ENCODE results near the gene KCNH8.

KCNH8 gene

GRCh38 chr3:19522305-19522704, 374.0 kb downstream of the KCNH8 start:
- Mint-ChIP-seq H3K4me3 (no peak overlapping the region), H3K4me1 (ENCODE audit: low read depth in 2 of 2) (no peaks in the 10 kb centered on the region), H3K36me3 (ENCODE audit: insufficient read depth) (no peaks in the 10 kb centered on the region), H3K9me3 (peaks cover 0 to 2% of the 10 kb centered on the region in 2 donors), H3K27me3 (no peaks in the 10 kb centered on the region), H3K27ac (no peak overlapping the region)
- DNase-seq (no peak), ATAC-seq (replicated peaks) (no peak)

GRCh38 chr3:19526071-19526470, 377.8 kb downstream of the KCNH8 start:
- Mint-ChIP-seq H3K27me3 (no peaks in the 10 kb centered on the region), H3K4me3 (no peak overlapping the region), H3K36me3 (ENCODE audit: insufficient read depth) (no peaks in the 10 kb centered on the region), H3K9me3 (peaks cover 5 to 7% of the 10 kb centered on the region in 2 donors), H3K27ac (no peak overlapping the region), H3K4me1 (ENCODE audit: low read depth in 2 of 2) (no peaks in the 10 kb centered on the region)
- no peak for DNase-seq
- no peak for ATAC-seq (replicated peaks)

- Mint-ChIP-seq H3K4me3 (no peak overlapping the region), H3K27me3 (no peaks in the 10 kb centered on the region), H3K9me3 (peaks cover 5 to 7% of the 10 kb centered on the region in 2 donors), H3K27ac (no peak overlapping the region), H3K4me1 (ENCODE audit: low read depth in 2 of 2) (no peaks in the 10 kb centered on the region), H3K36me3 (ENCODE audit: insufficient read depth) (no peaks in the 10 kb centered on the region)
- no peak for DNase-seq
- no peak for ATAC-seq (replicated peaks)
These were observed 379.4 kb downstream of the KCNH8 start for GRCh38 chr3:19527746-19528145.

GRCh38 chr3:19531426-19531825, 383.1 kb downstream of the KCNH8 start:
- H3K36me3 Mint-ChIP-seq (ENCODE audit: insufficient read depth) = no peaks in the 10 kb centered on the region
- peaks cover 7 to 8% of the 10 kb centered on the region in 2 donors for H3K9me3 Mint-ChIP-seq
- no peak for ATAC-seq (replicated peaks)
- no peaks in the 10 kb centered on the region for H3K27me3 Mint-ChIP-seq
- no peak overlapping the region for H3K27ac Mint-ChIP-seq
- no peaks in the 10 kb centered on the region for H3K4me1 Mint-ChIP-seq (ENCODE audit: low read depth in 2 of 2)
- no peak for DNase-seq
- no peak overlapping the region for H3K4me3 Mint-ChIP-seq

- no peak for ATAC-seq (replicated peaks)
- H3K4me3 Mint-ChIP-seq = no peak overlapping the region
- no peaks in the 10 kb centered on the region for H3K36me3 Mint-ChIP-seq (ENCODE audit: insufficient read depth)
- no peaks in the 10 kb centered on the region for H3K4me1 Mint-ChIP-seq (ENCODE audit: low read depth in 2 of 2)
- no peak overlapping the region for H3K27ac Mint-ChIP-seq
- peaks cover 2 to 13% of the 10 kb centered on the region in 2 donors for H3K9me3 Mint-ChIP-seq
- no peak for DNase-seq
- no peaks in the 10 kb centered on the region for H3K27me3 Mint-ChIP-seq
These were observed 391.4 kb downstream of the KCNH8 start for GRCh38 chr3:19539518-19540392.

GRCh38 chr3:19540464-19540863, 392.2 kb downstream of the KCNH8 start:
- Mint-ChIP-seq H3K4me1 (ENCODE audit: low read depth in 2 of 2) (no peaks in the 10 kb centered on the region), H3K9me3 (peaks cover 2 to 13% of the 10 kb centered on the region in 2 donors), H3K27me3 (no peaks in the 10 kb centered on the region), H3K4me3 (no peak overlapping the region), H3K27ac (no peak overlapping the region), H3K36me3 (ENCODE audit: insufficient read depth) (no peaks in the 10 kb centered on the region)
- ATAC-seq (replicated peaks) = no peak
- DNase-seq = no peak

- Mint-ChIP-seq H3K27me3 (no peaks in the 10 kb centered on the region), H3K4me3 (no peak overlapping the region), H3K27ac (no peak overlapping the region), H3K9me3 (peaks cover 4 to 13% of the 10 kb centered on the region in 2 donors), H3K36me3 (ENCODE audit: insufficient read depth) (no peaks in the 10 kb centered on the region), H3K4me1 (ENCODE audit: low read depth in 2 of 2) (no peaks in the 10 kb centered on the region)
- DNase-seq = no peak
- no peak for ATAC-seq (replicated peaks)
These were observed 393.0 kb downstream of the KCNH8 start for GRCh38 chr3:19541284-19541683.

GRCh38 chr3:19543212-19543841, 395.0 kb downstream of the KCNH8 start:
- no peak overlapping the region for H3K4me3 Mint-ChIP-seq
- H3K4me1 Mint-ChIP-seq (ENCODE audit: low read depth in 2 of 2) = no peaks in the 10 kb centered on the region
- DNase-seq (no peak), ATAC-seq (replicated peaks) (no peak)
- peaks cover 5 to 13% of the 10 kb centered on the region in 2 donors for H3K9me3 Mint-ChIP-seq
- no peaks in the 10 kb centered on the region for H3K27me3 Mint-ChIP-seq
- no peaks in the 10 kb centered on the region for H3K36me3 Mint-ChIP-seq (ENCODE audit: insufficient read depth)
- H3K27ac Mint-ChIP-seq = no peak overlapping the region

- no peak for DNase-seq
- no peak for ATAC-seq (replicated peaks)
- no peak overlapping the region for H3K4me3 Mint-ChIP-seq
- no peak overlapping the region for H3K27ac Mint-ChIP-seq
- H3K9me3 Mint-ChIP-seq = peaks cover 2 to 10% of the 10 kb centered on the region in 2 donors
- H3K36me3 Mint-ChIP-seq (ENCODE audit: insufficient read depth) = no peaks in the 10 kb centered on the region
- no peaks in the 10 kb centered on the region for H3K4me1 Mint-ChIP-seq (ENCODE audit: low read depth in 2 of 2)
- no peaks in the 10 kb centered on the region for H3K27me3 Mint-ChIP-seq
These were observed 399.6 kb downstream of the KCNH8 start for GRCh38 chr3:19547665-19548464.

GRCh38 chr3:19559724-19560442, 411.6 kb downstream of the KCNH8 start:
- peaks cover 0 to 16% of the 10 kb centered on the region in 2 donors for H3K9me3 Mint-ChIP-seq
- H3K27me3 Mint-ChIP-seq = no peaks in the 10 kb centered on the region
- ATAC-seq (replicated peaks) (no peak), DNase-seq (no peak)
- no peaks in the 10 kb centered on the region for H3K36me3 Mint-ChIP-seq (ENCODE audit: insufficient read depth)
- H3K27ac Mint-ChIP-seq = no peak overlapping the region
- no peak overlapping the region for H3K4me3 Mint-ChIP-seq
- no peaks in the 10 kb centered on the region for H3K4me1 Mint-ChIP-seq (ENCODE audit: low read depth in 2 of 2)

GRCh38 chr3:19573644-19574043, 425.3 kb downstream of the KCNH8 start:
- DNase-seq (no peak), ATAC-seq (replicated peaks) (no peak)
- Mint-ChIP-seq H3K4me1 (ENCODE audit: low read depth in 2 of 2) (no peaks in the 10 kb centered on the region), H3K9me3 (peaks cover 0 to 7% of the 10 kb centered on the region in 2 donors), H3K4me3 (no peak overlapping the region), H3K27ac (no peak overlapping the region), H3K27me3 (no peaks in the 10 kb centered on the region), H3K36me3 (ENCODE audit: insufficient read depth) (no peaks in the 10 kb centered on the region)

GRCh38 chr3:19574268-19574667, 426.0 kb downstream of the KCNH8 start:
- Mint-ChIP-seq H3K4me1 (ENCODE audit: low read depth in 2 of 2) (no peaks in the 10 kb centered on the region), H3K27me3 (no peaks in the 10 kb centered on the region), H3K9me3 (peaks cover 0 to 6% of the 10 kb centered on the region in 2 donors), H3K27ac (no peak overlapping the region), H3K4me3 (no peak overlapping the region), H3K36me3 (ENCODE audit: insufficient read depth) (no peaks in the 10 kb centered on the region)
- ATAC-seq (replicated peaks) = no peak
- DNase-seq = no peak

- Mint-ChIP-seq H3K9me3 (peaks cover 0 to 4% of the 10 kb centered on the region in 2 donors), H3K4me1 (ENCODE audit: low read depth in 2 of 2) (no peaks in the 10 kb centered on the region), H3K27me3 (no peaks in the 10 kb centered on the region), H3K27ac (no peak overlapping the region), H3K4me3 (no peak overlapping the region), H3K36me3 (ENCODE audit: insufficient read depth) (no peaks in the 10 kb centered on the region)
- no peak for DNase-seq
- ATAC-seq (replicated peaks) = no peak
These were observed 428.0 kb downstream of the KCNH8 start for GRCh38 chr3:19576343-19576742.
